NCI-H2171 treated with DMSO at 0.1 percent for 48 hours (cell line): ENCODE measurements around the gene ADAM12.
"Not testable (repeated sequence)": the region's sequence is repeated elsewhere in the genome, so short reads cannot be mapped to it uniquely, and the experiment has no call there.

Source experiments
- DNase-seq: peaks from one replicate; lab custom pipeline; 2025; lab: John Stamatoyannopoulos, UW

Gene ADAM12

GRCh38 chr10:126373972-126374371, 14.3 kb downstream of the ADAM12 start:
- peak; percentile 61 for DNase-seq

GRCh38 chr10:126373147-126373546, 15.1 kb downstream of the ADAM12 start:
- peak; percentile 16 for DNase-seq

- no peak for DNase-seq
These were observed 15.9 kb downstream of the ADAM12 start for GRCh38 chr10:126372396-126372795.

DNA sequence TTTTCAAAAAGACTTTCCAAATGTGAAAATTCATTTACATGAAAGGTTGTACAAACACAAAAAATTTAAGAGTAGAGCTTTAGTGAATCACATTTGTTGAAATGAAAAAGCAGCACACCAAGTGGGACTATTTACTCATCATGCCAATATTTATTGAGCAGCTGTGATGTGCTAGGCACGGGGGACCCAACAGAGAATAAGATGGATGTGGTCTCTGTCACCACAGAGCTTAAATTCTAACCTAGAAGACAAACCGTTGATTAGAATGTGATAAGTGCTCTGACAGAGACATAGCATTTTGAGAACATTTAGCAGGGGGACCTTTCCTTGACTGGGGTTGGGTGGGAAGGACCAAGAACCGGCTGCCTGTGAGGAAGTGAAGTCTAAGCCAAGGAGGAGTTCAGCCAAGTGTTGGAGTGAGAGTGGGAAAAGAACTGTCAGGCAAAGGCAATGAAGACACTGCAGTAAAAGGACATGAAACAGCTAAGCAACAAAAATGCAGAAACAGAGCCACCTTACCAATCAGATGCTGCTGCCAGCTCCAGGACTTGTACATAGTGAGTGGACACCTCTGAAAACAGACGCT, 19.1 kb downstream of the ADAM12 start:
- no peak for DNase-seq

- DNase-seq, result no peak
These were observed 31.1 kb downstream of the ADAM12 start for GRCh38 chr10:126357169-126357568.

DNA sequence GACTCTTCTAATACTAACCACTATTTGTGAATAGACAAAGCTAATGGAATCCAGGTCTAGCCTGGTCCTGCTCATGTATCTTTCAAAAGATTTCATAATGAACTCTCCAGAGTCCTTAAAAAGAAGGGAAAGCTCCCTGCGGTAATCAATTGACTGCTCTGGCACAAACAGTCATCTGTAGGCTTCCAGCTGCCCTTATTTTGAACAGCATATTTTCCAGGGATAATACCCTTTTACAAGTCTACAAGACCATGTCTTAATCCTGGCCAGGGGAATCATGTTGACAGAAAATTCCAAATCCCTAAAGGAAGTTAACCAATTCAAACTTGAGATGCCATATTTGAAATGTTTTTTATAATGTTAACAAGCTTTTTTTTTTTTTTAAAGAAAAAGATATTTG, 34.6 kb downstream of the ADAM12 start:
- DNase-seq, result peak; percentile 12

GRCh38 chr10:126352453-126352852, 35.8 kb downstream of the ADAM12 start:
- peak; percentile 12 for DNase-seq

GRCh38 chr10:126351021-126351420, 37.3 kb downstream of the ADAM12 start:
- DNase-seq, result no peak

DNA sequence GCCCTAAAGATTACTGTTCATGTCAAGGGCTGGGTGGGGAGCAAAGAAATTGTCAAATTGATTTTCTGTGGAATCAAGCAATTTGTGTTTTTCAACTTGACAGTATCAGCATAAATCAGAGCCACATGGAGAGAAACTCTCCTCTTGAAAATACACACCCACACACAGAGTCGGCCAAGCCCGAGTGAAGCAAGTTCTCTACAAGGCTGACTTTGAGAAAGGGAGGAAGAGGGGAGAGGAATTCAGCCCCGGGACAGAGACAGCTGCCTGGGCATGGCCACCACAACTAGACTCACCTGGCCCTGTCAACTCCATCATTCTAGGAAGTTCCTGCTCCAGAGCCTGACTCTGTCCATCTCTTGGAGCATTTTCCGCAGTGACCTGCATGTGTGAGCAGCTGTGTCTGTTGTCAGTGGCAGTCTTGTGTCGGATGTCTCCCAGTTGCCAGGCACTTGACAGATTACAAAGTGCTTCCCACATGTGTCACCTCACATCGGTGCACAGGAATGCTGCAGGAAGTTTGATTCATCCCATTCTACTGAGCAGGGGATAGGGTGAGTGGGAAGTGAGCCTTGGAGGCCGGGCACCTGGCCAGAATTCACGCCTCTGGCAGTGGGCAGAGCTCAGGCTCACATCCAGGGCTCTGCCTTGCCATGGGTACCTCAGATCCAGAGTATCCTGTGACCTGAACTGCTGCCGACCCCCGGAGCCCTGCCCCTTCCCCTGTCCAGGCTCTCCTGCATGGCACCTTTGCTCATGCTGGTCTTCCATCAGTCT, 37.9 kb downstream of the ADAM12 start:
- no peak for DNase-seq

- no peak for DNase-seq
These were observed 38.6 kb downstream of the ADAM12 start for GRCh38 chr10:126349676-126350075.

- peak; percentile 10 for DNase-seq
These were observed 39.2 kb downstream of the ADAM12 start for GRCh38 chr10:126349101-126349500.

GRCh38 chr10:126343496-126343895, 44.8 kb downstream of the ADAM12 start:
- DNase-seq, result not testable (repeated sequence)

- DNase-seq, result no peak
These were observed 45.6 kb downstream of the ADAM12 start for GRCh38 chr10:126342680-126343079.

DNA sequence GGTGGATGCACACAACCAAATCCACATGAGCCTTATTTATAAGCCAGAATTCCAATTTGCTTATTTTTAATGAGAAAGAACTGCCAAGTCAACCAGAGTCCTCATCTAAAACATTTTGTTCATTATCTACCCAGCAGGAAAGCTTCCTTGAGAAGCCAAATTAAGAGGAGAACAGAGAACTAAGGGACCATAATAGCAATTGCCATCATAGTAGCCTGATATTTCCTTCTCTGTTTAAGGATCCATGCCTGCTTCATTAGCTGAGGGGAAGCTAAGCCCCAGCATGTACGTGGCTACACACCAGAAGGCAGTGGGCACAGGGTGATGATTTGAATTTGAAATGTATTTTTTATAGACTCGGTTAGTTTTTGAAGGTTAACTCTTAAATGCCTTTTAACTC, 46.8 kb downstream of the ADAM12 start:
- DNase-seq, result no peak

- no peak for DNase-seq
These were observed 50.9 kb downstream of the ADAM12 start for GRCh38 chr10:126337251-126337810.

DNA sequence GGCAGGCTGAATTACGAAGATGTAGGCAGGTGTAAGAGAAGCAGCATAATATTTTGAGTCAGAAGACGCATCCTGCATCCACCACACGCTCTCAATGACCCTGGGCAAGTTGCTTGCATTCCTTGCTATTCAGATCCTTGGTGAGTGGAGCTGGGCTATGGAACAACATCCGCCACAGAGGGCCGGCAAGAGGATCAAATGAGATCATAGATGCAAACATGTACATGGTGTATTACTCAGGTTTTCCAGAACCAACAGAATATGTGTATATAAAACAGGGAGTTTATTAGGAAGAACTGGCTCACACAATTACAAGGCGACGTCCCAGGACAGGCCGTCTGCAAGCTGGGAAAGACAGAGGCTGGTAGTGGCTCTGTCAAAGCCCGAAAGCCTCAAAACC, 51.5 kb downstream of the ADAM12 start:
- no peak for DNase-seq

DNA sequence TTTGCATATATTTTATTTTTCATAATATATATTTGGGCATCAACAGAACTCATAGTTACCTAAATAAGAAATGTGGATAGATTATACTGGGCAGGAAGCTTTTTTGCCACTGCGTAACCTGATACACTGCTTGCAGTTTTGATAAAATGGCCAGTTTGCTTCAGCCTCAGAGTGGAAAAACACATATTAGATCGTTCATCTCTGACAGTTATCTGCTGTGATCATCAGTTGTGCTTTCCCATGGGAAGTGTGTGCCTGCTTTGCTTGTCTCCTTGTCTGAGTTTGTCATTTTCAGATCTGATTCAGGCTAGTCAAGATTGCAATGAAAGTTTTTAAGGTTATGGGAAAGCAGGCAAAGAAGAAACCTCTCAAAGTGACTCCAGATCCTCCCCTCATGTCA, 54.0 kb downstream of the ADAM12 start:
- peak; percentile 11 for DNase-seq

- DNase-seq, result no peak
These were observed 55.7 kb downstream of the ADAM12 start for GRCh38 chr10:126332576-126332975.

DNA sequence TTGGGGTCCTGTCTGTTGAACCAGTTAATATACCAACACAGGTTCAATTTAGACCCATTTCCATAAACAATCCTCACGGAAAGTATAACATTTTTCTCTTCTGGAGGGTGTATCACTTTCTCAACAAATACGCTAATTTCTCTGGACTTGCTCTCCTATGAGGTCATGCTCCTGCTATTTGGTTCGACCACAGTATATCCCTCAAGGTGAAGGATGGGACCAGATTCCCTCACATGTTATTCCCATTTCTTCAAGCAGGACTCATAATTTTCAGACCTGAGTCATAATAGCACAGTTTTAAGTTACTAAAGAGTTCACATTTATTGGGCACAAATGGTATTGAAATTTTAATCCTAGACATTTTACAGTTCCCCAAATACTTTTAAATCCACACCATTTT, 57.2 kb downstream of the ADAM12 start:
- no peak for DNase-seq

- no peak for DNase-seq
These were observed 63.5 kb downstream of the ADAM12 start for GRCh38 chr10:126324826-126325225.

GRCh38 chr10:126321440-126321839, 66.8 kb downstream of the ADAM12 start:
- DNase-seq, result no peak

GRCh38 chr10:126317751-126318150, 70.5 kb downstream of the ADAM12 start:
- DNase-seq, result no peak

GRCh38 chr10:126315494-126316177, 72.6 kb downstream of the ADAM12 start:
- DNase-seq, result no peak
